ENCODE results near the gene ZNF500. TPM values are rescaled to one million over a fixed set of nuclear protein-coding genes. Genes with fewer than 3 reads are reported as not detected.

Gene ZNF500
- total and polyA plus RNA-seq, 4 donors = 7.5 to 14.6 (median 12.2) TPM

- Histone ChIP-seq H3K4me1 (ENCODE audit: control insufficient read depth in 5 of 5, insufficient read depth in 5 of 5, low read length in 5 of 5) (no peaks in the 10 kb centered on the region), H3K27me3 (ENCODE audit: control insufficient read depth in 3 of 3, insufficient read depth in 3 of 3, low read length in 2 of 3) (no peaks in the 10 kb centered on the region), H3K9me3 (ENCODE audit: control insufficient read depth in 4 of 4, insufficient read depth in 3 of 4, low read length in 3 of 4) (no peaks in the 10 kb centered on the region), H3K27ac (ENCODE audit: low read depth in 1 of 2, low read length in 1 of 2) (no peak overlapping the region), H3K36me3 (ENCODE audit: control insufficient read depth in 4 of 4, insufficient read depth in 4 of 4, low read length in 4 of 4) (peaks cover 5 to 22% (median 10%) of the 10 kb centered on the region in 4 donors), H3K9ac (ENCODE audit: insufficient read depth in 1 of 2, low read length in 2 of 2) (no peak overlapping the region), H3K4me3 (no peak overlapping the region)
- DNase-seq (no peak), ATAC-seq (ENCODE audit: insufficient read depth, low FRiP score) (no peak)
- whole genome bisulfite sequencing, 2 donors = 89 to 93% methylated on average over 7 of the region's 7 CpGs
- no peak for TF ChIP-seq CTCF (IDR thresholded peaks at IDR 0.05; ENCODE audit: control extremely low read depth, extremely low read depth)
Observed at GRCh38 chr16:4706871-4707270, 60.1 kb downstream of the ZNF500 start.

GRCh38 chr16:4704913-4705312, 62.0 kb downstream of the ZNF500 start:
- H3K27ac ChIP-seq (ENCODE audit: low read depth in 1 of 2, low read length in 1 of 2) = no peak overlapping the region
- no peaks in the 10 kb centered on the region for H3K4me1 ChIP-seq (ENCODE audit: control insufficient read depth in 5 of 5, insufficient read depth in 5 of 5, low read length in 5 of 5)
- no peaks in the 10 kb centered on the region for H3K9me3 ChIP-seq (ENCODE audit: control insufficient read depth in 4 of 4, insufficient read depth in 3 of 4, low read length in 3 of 4)
- WGBS, 2 donors = 96 to 98% methylated on average over 14 of the region's 14 CpGs
- no peak overlapping the region for H3K9ac ChIP-seq (ENCODE audit: insufficient read depth in 1 of 2, low read length in 2 of 2)
- H3K27me3 ChIP-seq (ENCODE audit: control insufficient read depth in 3 of 3, insufficient read depth in 3 of 3, low read length in 2 of 3) = no peaks in the 10 kb centered on the region
- H3K36me3 ChIP-seq (ENCODE audit: control insufficient read depth in 4 of 4, insufficient read depth in 4 of 4, low read length in 4 of 4) = peaks cover 13 to 39% (median 14%) of the 10 kb centered on the region in 4 donors
- TF ChIP-seq CTCF (IDR thresholded peaks at IDR 0.05; ENCODE audit: control extremely low read depth, extremely low read depth) = no peak
- ATAC-seq (ENCODE audit: insufficient read depth, low FRiP score) (no peak), DNase-seq (no peak)
- H3K4me3 ChIP-seq = no peak overlapping the region

GRCh38 chr16:4704491-4704890, 62.5 kb downstream of the ZNF500 start:
- Histone ChIP-seq H3K27me3 (ENCODE audit: control insufficient read depth in 3 of 3, insufficient read depth in 3 of 3, low read length in 2 of 3) (no peaks in the 10 kb centered on the region), H3K9me3 (ENCODE audit: control insufficient read depth in 4 of 4, insufficient read depth in 3 of 4, low read length in 3 of 4) (no peaks in the 10 kb centered on the region), H3K4me3 (no peak overlapping the region), H3K36me3 (ENCODE audit: control insufficient read depth in 4 of 4, insufficient read depth in 4 of 4, low read length in 4 of 4) (peaks cover 9 to 39% (median 13%) of the 10 kb centered on the region in 4 donors), H3K4me1 (ENCODE audit: control insufficient read depth in 5 of 5, insufficient read depth in 5 of 5, low read length in 5 of 5) (no peaks in the 10 kb centered on the region), H3K27ac (ENCODE audit: low read depth in 1 of 2, low read length in 1 of 2) (no peak overlapping the region), H3K9ac (ENCODE audit: insufficient read depth in 1 of 2, low read length in 2 of 2) (no peak overlapping the region)
- DNase-seq (no peak), ATAC-seq (ENCODE audit: insufficient read depth, low FRiP score) (no peak)
- WGBS, 2 donors = 85 to 89% methylated on average over 8 of the region's 8 CpGs
- TF ChIP-seq CTCF (IDR thresholded peaks at IDR 0.05; ENCODE audit: control extremely low read depth, extremely low read depth) = no peak

GRCh38 chr16:4703906-4704305, 63.1 kb downstream of the ZNF500 start:
- Histone ChIP-seq H3K9ac (ENCODE audit: insufficient read depth in 1 of 2, low read length in 2 of 2) (no peak overlapping the region), H3K27me3 (ENCODE audit: control insufficient read depth in 3 of 3, insufficient read depth in 3 of 3, low read length in 2 of 3) (no peaks in the 10 kb centered on the region), H3K27ac (ENCODE audit: low read depth in 1 of 2, low read length in 1 of 2) (no peak overlapping the region), H3K36me3 (ENCODE audit: control insufficient read depth in 4 of 4, insufficient read depth in 4 of 4, low read length in 4 of 4) (peaks cover 13 to 43% (median 16%) of the 10 kb centered on the region in 4 donors), H3K4me1 (ENCODE audit: control insufficient read depth in 5 of 5, insufficient read depth in 5 of 5, low read length in 5 of 5) (no peaks in the 10 kb centered on the region), H3K4me3 (no peak overlapping the region), H3K9me3 (ENCODE audit: control insufficient read depth in 4 of 4, insufficient read depth in 3 of 4, low read length in 3 of 4) (no peaks in the 10 kb centered on the region)
- no peak for DNase-seq
- ATAC-seq (ENCODE audit: insufficient read depth, low FRiP score) = no peak
- TF ChIP-seq CTCF (IDR thresholded peaks at IDR 0.05; ENCODE audit: control extremely low read depth, extremely low read depth) = no peak
- 67 to 78% methylated on average over 7 of the region's 7 CpGs for WGBS, 2 donors
